HCEC 1CT (cell line): ENCODE results near the gene C11orf98.
"Not testable (repeated sequence)": the region's sequence is repeated elsewhere in the genome, so short reads cannot be mapped to it uniquely, and the experiment has no call there.

Source experiments
- DNase-seq: peaks from one replicate; pipeline ENCODE4 v3.0.0-alpha.2; 2017

C11orf98 gene

DNA sequence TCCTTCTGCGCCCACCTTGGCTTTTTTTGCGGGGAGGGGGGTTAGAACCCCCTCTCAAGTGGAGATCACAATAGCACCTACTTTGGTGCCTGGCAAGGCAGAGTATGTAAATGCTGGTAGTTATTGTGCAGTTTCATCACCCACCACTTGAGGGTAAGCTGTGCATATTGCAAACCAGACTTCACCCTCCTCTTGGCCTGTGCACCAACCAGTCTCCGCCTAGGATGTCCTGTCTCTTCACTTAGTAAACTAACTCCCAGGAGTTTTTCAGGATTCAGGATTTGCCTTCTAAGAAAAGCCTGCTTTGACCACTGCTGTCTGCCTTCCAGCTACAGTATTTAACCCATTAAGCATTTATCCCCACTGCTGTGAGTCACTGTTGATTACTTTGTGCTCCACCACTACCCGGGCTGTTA, 15.8 kb upstream of the C11orf98 start:
- DNase-seq, result peak; percentile 79

DNA sequence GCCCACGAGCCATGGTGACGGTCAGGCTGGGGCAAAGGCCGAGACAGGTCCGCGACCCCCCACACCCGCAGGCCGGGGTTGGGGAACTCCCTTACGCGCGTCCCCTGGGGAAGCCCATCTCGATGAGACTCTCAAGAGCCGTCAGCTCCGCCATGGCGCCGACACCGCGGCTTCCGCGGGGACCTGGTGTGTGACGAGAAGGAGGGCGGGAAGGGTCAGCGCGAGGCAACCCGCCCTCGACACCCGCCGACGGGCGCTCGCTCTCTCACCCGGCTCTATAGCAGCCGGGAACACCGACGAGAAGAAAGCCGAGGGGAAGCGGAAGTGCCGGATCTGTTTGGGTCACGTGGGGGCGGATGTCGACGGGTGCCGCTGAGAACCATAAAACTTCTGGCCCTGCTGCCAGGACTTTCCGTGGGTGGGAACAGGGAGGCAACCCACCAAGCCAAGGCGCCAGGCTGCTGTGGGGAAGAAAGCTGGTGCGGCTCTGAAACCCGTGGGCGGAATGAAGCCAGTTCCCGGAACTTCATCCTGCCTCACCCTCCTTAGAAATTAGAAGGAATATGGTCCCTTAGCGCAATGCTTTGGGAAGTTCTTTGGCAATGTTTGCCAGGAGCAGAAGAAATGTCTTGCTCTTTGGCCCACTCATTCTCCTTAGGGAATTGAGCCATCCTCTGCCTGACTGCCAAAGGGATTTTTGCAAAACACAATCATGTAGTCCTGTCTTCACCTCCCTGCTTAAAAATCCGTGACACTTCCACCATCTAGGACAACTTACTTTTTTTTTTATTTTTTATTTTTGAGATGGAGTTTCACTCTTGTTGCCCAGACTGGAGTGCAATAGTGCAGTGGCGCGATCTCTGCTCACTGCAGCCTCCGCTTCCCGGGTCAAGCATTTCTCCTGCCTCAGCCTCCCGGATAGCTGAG, 14.0 kb upstream of the C11orf98 start, which contains the start of gene UBXN1:
Gene UBXN1, minus strand, starts transcription at position 304 of the 927 bp plus-strand sequence. Its CDS starts 150 bp downstream, at position 154.
- DNase-seq, result peak; percentile 85

DNA sequence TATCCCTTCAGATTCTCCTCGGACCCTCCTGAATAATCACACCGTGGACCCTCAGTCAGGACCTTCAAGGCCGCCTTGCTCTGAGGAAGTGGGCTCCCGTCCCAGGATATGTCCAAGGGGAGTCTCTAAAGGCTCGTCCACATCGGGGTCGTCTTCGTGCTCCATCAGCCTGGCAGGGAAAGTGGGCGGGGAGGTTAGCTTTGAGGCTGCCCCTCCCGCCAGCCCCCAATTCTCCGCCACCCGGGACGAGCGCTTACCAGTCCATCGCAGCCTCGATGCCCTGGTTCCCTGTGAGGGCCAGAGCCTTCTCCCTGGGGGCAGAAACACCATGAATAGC, 13.4 kb upstream of the C11orf98 start:
- DNase-seq, result no peak

DNA sequence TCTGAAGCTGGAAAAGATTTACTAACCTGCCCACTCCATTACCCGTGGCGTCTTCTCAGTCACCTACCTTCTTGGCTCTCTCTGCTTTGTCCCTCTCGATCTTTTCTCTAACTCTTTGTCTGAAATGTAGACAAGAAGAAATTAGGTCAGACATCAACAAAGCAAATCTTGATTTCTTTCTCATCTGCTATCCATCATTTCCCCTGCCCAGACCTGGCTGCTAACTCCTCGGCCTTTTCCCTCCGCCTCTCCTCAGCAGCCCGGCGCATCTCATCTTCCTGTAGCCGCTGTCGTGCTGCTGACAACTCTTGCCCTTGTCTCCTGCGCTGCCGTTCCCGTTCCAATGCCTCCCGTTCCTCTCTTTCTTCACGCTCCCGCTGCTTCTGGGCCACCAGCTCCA, 12.7 kb upstream of the C11orf98 start:
- DNase-seq, result no peak

DNA sequence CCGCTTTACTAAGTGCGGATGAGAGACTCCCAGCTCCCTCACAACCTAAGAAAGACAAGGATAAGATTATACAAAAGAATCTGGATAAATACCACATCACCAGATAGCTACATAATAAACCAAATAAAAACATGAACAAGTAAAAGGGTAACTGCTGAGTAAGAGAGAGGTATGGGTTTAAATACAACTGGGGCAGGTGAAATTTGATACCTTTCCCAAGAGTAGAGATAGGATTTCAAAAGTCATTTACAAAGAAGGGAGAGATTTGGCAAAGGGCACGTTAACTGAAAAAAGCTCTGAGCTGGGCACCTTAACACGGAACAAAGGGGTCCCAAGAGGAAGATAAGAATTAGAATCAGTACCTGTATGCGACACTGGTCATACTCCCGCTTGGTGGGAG, 12.1 kb upstream of the C11orf98 start:
- no peak for DNase-seq

DNA sequence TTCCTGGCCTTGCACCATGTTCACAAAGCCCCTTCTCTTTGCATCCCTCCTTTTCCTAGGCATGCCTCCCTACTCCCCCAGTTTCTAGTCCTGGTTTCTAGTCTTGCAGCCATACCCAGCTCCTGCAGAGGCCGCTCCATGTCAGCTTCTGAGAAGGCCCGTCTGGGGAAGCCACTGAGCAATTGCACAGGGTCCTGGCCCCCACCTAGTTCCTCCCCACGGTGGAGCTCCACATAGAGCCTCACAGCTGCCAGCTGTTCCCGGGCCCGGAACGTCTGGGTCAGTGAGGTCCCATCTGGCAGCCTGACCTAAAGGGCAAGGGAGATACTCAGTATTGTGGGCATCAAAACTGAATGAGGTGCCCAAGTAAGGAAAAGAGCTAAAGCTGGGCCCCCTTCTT, 11.7 kb upstream of the C11orf98 start:
- DNase-seq, result no peak

DNA sequence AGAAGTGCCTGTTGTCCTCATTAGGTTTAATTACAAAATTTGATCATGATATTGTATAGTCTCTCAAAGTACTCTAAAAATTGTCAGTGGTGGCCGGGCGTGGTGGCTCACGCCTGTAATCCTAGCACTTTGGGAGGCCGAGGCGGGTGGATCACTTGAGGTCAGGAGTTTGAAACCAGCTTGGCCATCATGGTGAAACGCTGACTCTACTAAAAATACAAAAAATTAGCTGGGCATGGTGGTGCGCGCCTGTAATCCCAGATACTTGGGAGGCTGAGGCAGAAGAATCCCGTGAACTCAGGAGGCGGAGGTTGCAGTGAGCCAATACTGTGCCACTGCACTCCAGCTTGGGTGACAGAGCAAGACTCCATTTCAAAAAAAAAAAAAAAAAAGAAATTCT, 10.4 kb upstream of the C11orf98 start:
- DNase-seq, result not testable (repeated sequence)

DNA sequence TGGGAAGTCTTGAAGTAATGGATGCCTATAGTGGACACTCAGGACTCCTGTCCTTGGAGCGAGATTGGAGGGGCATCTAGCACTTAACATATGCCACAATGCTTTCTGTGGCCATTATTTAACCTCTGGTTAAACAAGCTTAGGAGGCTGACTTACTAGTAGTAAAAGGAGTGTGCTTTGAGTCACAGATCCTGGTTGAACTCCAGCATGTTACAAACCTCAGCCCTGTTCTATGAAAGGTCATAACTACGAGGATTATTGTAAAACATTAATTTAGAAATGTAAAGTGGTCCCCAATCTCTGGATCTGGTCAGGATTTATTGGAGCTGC, 8.2 kb upstream of the C11orf98 start:
- DNase-seq, result no peak

DNA sequence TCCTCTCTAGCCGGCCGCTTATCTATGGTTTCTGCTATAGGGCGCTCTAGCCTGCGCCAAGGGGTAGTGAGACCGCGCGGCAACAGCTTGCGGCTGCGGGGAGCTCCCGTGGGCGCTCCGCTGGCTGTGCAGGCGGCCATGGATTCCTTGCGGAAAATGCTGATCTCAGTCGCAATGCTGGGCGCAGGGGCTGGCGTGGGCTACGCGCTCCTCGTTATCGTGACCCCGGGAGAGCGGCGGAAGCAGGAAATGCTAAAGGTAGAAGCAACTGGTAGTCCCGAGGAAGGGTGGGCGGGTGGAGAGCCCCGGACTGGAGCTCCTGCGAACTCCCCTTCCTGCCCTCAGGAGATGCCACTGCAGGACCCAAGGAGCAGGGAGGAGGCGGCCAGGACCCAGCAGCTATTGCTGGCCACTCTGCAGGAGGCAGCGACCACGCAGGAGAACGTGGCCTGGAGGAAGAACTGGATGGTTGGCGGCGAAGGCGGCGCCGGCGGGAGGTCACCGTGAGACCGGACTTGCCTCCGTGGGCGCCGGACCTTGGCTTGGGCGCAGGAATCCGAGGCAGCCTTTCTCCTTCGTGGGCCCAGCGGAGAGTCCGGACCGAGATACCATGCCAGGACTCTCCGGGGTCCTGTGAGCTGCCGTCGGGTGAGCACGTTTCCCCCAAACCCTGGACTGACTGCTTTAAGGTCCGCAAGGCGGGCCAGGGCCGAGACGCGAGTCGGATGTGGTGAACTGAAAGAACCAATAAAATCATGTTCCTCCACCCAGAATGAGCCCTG, 6.8 kb upstream of the C11orf98 start, which contains the start of the genes LBHD1 and UQCC3:
Gene LBHD1, minus strand, starts transcription at position 660 of the 782 bp plus-strand sequence. CDS start 2,236 bp downstream, outside the sequence.
Gene UQCC3, plus strand, starts transcription at position 66 of the 782 bp plus-strand sequence. Its CDS starts 73 bp downstream, at position 139.
- peak; percentile 87 for DNase-seq

DNA sequence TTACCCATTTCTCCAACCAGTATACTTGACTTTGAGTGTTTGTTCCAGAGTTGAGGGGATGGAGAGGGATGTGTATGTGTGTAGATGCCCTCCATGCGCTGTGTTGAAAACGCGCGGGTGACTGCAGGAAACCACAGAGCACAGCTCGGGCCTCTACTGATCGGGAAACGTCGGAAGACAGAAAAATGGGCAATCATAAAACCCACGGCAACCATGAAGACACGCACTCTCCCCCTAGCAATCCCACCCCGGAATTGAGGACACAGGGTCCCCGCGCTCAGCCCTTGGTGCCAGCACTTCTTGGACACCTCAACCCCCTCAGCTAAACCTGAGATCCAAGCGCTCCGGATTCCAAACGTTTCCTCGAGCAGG, 6.2 kb upstream of the C11orf98 start:
- no peak for DNase-seq

DNA sequence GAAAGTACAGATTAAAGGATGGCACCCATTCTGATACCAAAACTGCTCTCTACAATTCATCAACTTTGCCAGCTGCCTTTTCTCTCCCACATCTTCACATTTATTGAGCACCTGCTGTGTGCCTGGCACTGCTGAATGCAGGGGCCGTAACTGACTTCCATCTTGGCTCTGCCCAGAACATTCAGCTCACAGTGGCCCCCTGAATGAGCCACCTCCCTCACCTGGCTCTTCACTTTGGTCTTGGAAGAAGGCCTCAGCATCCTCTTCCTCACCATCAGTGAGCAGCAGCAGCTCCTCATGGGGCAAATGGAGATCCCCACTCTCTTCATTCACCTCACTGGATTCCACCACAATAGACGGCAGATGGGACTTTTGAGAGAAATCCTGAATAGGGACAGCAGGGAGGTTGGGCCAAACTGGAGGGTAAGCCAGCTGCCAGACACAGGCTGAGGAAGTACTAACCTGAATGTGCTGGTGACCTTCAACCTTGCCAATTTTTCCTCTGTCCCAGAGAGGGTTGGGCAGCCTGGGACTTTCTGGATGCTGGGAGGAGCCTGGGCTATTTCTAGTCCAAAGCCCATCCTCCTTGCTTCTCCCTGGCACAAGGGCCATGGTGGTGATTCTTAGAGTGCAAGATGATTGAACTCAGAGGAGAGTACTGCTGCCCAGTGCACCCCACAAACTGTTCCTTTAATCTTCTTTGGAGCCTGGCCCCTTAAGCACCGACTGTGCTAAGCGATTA, 4.6 kb upstream of the C11orf98 start:
- no peak for DNase-seq

DNA sequence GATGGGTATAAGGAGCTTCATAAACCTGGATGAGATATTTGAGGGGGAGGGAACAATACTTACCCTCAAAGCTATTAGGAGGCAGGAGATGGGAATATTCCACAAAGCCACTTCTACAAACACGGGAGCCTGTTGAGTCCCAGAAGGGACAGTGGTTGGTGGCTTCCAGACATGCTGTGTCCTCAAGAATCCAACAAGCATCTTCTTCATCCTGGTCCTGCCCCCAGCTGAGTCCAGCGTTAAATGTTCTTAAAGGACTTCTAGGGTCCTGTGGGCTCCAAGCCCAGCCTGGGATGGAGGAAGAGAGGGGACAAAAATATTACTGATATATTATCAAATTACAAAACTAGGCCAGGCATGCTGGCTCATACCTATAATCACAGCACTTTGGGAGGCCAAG, 2.5 kb upstream of the C11orf98 start:
- no peak for DNase-seq

DNA sequence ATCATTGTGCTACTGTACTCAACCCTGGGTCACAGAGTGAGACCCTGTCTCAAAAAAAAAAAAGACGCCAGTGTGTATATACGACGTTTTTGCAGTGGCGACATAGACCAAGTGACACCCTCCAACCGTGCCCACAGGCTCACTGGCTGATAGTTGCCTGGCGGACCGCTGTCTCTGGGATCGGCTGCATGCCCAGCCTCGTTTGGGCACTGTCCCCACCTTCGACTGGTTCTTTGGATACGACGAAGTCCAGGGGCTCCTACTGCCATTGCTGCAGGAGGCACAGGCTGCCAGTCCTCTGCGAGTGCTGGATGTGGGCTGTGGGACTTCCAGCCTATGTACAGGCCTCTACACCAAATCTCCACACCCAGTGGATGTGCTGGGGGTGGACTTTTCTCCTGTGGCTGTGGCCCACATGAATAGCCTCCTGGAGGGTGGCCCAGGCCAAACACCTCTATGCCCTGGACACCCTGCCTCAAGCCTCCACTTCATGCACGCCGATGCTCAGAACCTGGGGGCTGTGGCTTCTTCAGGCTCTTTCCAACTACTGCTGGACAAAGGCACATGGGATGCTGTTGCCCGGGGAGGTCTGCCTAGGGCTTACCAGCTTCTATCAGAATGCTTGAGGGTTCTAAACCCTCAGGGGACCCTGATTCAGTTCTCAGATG, 1.4 kb upstream of the C11orf98 start:
- no peak for DNase-seq

DNA sequence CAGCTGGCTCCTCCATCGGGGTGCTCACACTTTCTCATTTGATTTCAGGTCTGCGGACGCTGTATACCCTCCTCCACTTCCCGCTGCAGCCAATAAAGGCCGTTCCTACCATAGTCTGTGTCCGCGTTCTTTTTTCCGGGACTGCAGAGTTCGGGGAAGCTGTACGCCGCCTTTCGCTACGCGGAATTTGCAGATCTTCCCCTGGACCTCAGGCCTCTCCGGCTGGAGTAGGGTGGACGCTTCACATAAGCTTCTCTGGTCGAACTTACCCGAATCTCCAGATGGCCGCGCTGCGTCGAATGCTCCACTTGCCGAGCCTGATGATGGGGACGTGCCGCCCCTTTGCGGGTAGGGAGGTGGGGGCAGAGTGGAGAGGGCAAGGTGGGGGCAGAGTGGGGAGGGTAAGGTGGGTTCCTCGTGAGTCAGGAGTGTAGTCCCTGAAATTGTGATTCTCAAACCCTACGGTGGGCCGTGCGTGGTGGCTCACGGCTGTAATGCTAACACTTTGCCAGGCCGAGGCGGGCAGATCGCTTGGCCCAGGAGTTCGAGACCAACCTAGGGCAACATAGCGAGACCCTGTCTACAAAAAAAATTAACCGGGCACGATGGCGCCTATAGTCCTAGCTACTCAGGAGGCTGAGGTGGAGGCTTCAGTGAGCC, 719 bp upstream of the C11orf98 start:
- peak; percentile 59 for DNase-seq

DNA sequence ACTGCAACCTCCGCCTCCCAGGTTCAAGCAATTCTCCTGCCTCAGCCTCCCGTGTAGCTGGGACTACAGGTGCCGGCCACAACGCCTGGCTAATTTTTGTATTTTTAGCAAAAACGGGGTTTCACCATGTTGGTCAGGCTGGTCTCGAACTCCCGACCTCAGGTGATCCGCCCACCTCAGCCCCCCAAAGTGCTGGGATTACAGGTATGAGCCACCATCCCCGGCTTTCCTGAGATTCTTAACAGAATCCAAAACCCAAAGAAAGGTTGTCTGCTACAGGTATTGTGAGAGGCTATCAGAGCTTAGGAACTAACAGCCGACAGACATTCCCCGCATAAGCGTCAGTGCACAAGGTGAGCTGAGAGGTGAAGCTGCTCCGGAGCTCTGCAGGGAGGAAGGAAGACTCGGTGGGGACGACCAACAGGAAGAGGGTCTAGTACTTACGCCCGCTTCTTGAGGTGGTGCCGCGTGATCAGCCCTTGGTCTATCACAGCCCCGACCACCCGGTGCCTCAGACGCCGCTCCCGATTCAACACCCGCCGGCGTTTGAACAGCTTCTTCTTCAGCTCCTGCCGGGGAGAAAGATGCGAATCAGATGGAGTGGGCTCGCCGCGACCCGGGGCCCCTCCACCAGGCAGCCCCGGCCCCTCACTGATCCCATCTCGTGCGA, 470 bp downstream of the C11orf98 start:
- DNase-seq, result peak; percentile 33

DNA sequence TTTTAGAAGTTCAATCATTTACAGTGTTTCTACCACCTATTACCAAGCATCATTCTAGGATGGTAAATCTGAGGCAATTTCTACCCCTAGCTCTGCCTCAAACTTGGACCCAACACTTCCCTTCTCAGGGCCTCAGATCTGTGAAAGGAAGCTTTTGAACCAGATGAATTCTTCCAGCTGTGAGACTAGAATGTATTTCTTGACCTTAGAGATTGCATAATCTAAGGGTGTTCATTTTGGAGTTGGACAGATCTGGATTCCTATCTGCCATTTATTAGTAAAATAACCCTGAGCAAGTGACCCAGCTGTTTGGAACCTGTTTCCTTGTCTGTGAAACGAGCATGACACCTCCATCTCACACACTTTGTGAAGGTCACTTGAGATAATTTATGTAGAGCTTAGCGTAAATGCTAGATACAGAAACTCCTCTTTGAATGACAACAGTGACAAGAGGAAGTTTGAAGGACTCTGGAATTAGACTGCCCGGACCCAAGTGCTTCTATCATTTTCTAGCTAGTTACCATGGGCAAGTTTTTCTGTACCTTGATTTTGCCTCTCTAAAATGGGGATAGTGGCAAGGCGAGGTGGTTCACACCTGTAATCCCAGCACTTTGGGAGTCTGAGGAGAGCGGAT, 8.1 kb downstream of the C11orf98 start:
- DNase-seq, result no peak

DNA sequence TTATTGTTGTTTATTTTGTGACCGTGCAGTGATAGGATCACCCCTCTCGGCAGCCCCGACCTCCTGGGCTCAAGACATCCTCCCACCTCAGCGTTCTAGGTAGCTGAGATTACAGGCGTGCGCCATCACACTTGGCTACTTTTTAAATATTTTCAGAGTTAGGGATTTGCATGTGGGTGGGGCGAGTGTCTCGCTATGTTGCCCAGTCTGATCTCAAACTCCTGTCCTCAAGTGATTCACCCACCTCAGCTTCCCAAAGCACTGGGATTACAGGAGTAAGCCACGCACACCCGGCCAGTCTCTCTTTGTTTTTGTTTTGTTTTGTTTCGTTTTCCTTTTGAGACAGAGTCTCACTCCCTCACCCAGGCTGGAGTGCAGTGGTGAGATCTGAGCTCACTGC, 10.7 kb downstream of the C11orf98 start:
- DNase-seq, result no peak

DNA sequence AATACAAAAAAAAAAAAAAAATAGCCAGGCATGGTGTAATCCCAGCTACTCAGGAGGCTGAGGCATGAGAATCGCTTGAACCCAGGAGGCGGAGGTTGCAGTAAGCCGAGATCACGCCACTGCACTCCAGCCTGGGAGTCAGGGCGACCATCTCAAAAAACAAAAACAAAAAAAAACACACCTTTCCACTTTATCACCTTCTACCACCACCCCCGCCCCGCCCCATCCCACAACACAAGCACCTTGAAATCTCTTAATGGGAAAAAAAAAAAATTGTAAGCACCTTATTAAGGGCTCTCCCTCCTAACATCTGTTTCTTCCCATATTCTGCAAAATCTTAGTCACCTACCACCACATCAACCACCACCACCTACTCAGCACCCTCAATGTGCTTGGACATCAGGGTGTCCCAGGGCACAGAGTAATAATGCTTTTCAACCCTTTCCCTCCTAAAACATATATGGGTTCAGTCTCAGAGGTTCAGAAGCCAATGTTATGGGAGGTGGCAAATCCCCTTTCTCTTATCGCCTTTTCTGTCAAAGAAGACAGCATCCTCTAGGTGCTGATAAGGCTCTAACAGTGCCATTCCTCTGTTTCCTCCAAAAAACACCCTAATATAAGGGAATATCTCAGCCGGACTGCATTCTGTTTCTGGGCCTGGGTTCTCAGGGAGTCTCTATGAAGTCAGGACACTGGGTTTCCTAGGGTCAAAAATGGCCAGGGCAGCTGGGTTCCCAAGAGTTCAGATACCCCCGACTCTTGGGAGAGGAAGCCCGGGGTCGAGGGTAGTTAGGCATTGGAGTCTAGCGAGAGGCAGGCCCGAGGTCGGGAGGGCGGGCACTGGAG, 12.6 kb downstream of the C11orf98 start:
- DNase-seq, result no peak

DNA sequence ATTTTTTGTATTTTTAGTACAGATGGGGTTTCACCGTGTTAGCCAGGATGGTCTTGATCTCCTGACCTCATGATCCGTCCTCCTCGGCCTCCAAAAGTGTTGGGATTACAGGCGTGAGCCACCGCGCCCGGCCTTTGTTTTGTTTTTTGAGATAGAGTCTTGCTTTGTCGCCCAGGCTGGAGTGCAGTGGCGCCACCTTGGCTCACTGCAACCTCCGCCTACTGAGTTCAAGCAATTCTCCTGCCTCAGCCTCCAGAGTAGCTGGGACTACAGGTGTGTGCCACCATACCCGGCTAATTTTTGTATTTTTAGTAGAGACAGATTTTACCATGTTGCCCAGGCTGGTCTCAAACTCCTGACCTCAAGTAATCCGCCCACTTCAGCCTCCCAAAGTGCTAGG, 14.7 kb downstream of the C11orf98 start:
- not testable (repeated sequence) for DNase-seq

DNA sequence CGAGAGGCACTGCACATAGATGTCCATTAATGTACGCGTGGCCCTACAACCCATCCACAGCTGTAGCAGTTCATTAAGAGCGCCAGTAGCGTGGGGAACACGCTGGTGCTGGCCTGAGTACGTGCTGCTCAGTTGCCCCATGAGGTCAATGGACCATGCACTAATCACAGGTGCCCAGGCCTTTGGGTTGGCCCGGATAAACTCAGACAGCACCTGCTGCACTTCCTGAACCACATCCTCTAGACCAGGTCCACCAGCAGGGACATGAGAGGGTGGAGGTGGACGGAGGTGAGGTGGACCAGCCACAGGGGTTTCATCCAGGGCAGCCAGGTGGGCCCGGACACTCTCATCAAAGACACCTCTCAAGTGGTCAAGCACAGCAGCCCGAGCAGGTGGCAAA, 15.5 kb downstream of the C11orf98 start:
- DNase-seq, result no peak
